Thoracic aorta endothelial cell (primary cell): Measurements from ENCODE around the gene RPS6KB2. TPM values are rescaled to one million over a fixed set of nuclear protein-coding genes. Genes with fewer than 3 reads are reported as not detected.

ENCODE experiments used
- small RNA-seq: library from RNA; depleted of rRNA; stranded (forward); fragments of <200 nt; gene quantifications from one replicate; pipeline ENCODE3, GENCODE V24; 2012
- total RNA-seq: library from RNA; depleted of rRNA; stranded (reverse); fragments of >200 nt; gene quantifications from 2 replicates; pipeline ENCODE4 v1.2.3, GENCODE V29; 2012

RPS6KB2 gene
- 39.9 and 47.4 TPM in 2 replicates for total RNA-seq

DNA sequence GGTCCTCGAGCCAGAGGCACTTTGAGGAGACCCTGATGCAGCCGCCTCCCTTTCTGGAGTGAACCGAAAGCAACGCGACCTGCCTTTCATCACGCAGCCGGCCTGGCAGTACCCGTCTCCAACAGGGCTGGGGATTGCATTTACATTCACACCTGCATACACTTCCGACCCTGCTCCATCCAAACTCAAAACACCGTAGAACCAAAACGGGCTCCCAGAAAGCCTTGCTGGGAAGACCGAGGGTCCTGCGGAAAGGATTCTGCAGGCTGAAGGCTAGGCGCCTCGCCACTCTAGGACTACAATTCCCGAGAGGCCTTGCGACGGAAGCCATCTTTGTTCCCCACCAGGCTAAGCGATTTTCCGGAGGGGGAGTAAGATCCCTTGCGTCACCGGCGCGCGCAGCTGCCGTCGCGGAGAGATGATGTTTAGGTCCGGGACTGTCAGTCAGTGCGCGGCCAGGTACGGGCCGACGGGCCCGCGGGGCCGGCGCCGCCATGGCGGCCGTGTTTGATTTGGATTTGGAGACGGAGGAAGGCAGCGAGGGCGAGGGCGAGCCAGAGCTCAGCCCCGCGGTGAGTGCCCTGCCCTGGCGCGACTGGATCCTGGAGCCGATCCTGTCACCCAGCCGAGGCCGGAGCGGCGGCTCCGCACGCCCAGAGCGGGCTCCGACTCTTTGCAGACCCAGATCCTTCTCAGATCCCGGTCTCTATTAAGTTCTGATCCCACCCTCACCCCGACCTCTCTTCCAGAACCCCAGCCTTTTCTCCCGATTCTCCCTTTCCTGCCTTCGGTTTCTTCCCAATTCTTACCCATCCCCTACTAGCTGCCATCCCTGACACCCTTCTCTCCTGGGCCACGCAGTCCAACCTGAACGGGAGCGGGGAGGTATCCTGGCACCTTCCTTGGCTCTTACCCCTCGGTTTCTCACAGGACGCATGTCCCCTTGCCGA lies at the start of gene RPS6KB2:
TSS of gene RPS6KB2 (plus strand) at position 443 of the 950 bp plus-strand sequence. CDS start at position 495, 52 bp downstream.

DNA sequence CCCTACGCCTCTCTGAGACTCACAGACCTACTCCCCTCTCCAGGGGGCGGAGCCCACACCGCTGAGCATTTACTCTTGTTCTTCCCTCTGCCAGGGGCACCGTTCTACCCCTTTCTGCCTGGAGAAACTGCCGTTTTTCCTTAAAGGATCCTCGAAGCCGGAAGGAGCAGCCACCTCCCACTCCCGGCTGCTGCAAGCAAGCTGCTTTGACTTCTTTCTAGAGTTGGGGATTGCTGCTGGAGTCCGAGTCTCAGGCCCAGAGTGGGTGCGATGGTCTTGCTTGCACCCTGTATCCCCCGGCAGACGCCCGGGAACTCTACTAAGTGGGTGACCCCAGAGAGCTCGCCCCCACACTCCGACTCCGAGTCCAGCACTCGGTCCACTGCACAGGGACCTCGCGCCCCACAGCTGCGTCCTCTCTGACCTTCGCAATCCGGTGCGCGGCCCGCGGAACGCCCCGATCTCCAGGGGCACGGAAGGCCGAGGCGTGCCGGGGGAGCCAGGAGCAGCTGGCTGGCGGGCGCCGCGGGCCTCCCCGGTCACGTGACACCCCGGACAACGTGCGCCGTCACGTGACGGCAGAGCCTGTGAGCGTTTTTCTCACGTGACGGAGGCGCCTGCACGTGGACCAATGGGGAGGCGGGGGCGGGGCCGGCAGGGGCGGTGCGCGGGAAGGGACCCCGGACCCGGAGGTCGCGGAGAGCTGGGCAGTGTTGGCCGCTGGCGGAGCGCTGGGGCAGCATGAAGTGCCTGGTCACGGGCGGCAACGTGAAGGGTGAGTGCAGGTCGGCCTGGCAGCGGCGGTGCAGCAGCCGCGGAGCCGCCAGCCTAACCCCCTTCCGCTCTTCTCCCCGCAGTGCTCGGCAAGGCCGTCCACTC lies 36.8 kb upstream of the RPS6KB2 start, which contains the start of gene RAD9A:
TSS of gene RAD9A (plus strand) at position 683 of the 879 bp plus-strand sequence. CDS start at position 742, 59 bp downstream.

DNA sequence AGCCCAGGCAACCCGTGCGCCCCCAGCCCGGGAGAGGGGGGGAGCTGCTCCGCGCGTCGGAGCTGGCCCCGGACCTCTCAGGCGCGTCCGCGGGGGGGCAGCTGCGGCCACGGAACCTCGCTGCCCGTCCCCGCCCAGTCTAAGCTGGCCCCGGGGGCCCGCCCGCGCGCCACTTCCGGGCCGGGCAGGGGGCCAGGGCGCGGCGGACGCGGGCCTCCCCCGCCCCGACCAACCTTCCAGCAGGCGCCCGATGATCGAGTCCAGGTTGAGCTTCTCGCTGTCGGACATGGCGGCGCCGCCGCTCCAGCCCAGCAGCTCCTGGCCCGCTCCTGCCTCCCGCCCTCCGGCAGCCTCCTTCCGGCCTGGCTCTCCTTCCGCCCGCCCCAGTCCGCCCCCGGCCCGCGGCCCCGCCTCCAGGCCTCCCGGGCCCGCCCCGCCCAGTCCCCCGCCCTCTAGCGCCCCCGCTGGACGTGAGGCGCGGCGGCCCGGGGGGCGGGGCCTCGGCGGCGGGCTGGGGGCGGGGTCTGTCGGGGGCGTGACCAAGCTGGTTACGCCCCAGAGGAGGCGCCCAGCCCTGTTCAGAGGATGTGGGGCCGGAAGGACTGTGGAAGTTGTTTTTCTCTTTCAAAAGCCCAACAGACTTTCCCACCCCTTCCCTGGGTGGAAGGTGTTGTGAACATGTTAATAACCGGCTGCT lies 26.7 kb upstream of the RPS6KB2 start, which contains the start of gene PPP1CA:
TSS of gene PPP1CA (minus strand) at position 364 of the 697 bp plus-strand sequence. CDS start at position 288, 76 bp downstream.

DNA sequence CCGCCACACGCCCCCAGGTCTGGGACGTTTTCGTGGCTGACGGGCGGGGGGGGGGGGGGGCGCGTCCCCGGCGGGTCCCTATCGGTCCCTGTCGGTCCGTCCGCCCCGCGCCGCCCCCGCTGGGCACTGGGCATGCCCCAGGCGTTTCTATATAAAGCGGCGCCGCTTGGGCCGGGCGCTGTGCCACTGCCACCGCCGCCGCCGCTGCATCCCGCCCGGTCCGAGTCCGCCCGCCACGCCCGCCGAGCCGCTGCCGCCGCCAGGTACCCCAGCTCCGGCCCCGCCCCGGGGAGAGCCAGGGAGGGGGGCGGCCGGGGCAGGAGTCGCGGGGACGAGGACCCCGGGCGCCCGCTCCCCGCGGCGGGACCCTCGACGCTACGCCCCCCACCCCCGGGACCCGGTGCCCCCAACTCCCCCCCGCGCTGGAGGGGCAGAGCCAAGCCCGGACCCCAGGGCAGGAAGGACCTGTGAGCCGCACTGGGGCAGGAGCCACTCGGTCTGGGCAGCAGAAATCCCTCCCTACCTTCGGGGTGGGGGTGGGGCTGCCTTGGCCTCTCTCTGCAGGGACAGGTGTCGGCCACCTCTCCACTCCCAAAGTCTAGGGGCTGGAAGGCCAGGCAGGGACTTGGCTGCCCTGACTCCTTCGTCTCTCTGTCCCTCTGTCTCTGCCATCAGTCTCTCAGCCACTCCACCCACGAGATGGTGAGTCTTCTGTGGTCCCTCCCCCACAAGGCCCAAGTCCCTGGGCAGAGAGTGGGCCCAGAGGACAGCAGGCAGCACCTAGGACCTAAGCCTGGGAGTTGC lies 12.6 kb upstream of the RPS6KB2 start, which contains the start of gene CARNS1:
TSS of gene CARNS1 (plus strand) at position 178 of the 804 bp plus-strand sequence. CDS start at position 700, 522 bp downstream.

DNA sequence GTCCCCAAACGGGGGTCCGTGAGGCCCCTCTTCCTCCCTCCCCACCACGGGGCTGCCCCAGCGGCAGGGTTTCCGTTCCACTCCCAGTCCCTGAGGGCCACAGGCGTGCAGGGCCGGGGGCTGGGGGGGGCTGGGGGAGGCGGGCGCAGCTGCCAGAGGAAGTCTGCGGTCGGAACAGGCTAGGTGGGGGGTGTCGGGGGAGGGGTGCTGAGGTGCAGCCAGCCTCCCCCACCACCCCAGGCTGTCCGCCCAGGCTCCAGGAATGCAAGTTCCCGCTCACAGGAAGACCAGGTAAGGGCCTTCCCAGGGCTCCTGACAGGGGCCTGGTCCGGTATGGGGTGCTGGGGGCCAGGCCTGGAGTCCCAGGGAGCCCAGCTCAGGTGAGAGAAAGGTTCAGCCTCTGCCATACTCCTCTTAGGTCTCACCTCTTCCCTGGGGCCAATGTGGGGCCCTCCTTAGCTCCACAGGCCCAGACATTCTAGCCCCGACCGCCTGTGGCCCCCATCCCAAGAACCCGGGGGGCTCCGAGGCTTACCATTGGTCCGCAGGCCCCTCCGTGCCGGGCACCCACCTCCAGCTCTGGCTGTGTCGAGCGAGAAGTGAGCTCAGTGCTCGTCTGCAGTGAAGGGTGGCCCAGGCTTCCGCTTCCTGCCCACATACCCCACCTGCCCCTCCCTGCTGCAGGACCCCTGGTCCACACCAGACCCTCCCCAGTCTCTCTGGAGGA lies 9.0 kb downstream of the RPS6KB2 start, which contains the start of gene PTPRCAP:
TSS of gene PTPRCAP (minus strand) at position 601 of the 727 bp plus-strand sequence. CDS start at position 538, 63 bp downstream.

DNA sequence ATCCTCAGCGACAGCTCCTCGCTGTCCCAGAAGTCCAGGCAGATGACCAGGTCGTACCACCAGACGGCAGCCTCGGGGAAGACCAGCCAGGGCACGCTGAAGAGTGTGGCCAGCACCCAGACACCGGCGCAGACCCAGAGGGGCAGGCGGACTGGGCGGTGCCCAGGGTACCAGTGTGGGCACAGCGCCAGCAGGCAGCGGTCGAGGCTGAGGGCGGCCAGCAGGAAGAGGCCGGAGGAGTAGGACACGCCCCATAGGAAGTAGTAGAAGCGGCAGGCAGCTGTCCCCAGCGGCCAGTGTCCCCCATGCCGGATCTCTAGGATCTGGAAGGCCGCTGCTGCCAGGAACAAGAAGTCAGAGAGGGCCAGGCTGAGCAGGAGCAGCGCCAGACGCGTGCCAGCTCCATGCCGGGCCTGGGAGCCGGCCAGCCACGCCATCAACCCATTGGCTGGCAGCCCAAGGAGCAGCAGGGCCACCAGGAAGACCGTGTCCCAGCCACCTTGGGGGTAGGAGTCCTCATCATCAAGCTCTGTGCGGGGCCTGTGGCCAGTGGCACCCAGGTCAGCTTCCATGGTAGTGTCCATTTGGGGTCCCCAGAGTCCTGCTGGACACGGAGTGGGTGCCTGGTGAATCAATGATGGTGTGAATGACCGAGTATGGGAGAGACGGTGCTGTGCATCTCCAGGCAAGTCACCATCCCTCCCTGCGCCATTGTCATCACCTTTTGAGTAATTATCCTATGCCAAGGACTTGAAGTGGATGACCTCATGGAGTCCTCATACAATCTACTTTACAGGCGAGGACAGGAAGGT lies 24.1 kb downstream of the RPS6KB2 start, which contains the start of gene GPR152:
TSS of gene GPR152 (minus strand) at position 589 of the 812 bp plus-strand sequence. CDS start at position 584, 5 bp downstream.

DNA sequence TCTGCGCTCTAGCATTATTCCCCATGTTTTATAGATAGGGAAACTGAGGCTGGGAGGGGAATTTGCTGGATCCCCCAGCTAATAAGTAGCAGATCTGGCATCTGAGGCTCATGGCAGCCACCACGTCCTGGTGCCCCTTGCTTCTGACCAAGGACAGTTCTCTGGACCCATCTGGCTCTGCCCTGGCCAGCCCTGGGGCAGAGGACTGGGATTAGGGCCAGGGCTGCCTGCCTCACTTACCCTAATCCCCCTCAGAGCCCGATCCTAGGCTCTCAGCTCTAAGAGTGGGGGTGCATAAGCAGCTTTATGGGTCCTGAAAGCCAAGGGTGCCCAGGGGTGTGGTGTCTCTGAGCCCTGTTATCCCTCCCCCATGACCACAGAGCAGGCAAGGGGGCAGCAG lies 26.8 kb downstream of the RPS6KB2 start, which contains the start of gene CABP4:
TSS of gene CABP4 (plus strand) at position 301 of the 400 bp plus-strand sequence. CDS start at position 371, 70 bp downstream.

DNA sequence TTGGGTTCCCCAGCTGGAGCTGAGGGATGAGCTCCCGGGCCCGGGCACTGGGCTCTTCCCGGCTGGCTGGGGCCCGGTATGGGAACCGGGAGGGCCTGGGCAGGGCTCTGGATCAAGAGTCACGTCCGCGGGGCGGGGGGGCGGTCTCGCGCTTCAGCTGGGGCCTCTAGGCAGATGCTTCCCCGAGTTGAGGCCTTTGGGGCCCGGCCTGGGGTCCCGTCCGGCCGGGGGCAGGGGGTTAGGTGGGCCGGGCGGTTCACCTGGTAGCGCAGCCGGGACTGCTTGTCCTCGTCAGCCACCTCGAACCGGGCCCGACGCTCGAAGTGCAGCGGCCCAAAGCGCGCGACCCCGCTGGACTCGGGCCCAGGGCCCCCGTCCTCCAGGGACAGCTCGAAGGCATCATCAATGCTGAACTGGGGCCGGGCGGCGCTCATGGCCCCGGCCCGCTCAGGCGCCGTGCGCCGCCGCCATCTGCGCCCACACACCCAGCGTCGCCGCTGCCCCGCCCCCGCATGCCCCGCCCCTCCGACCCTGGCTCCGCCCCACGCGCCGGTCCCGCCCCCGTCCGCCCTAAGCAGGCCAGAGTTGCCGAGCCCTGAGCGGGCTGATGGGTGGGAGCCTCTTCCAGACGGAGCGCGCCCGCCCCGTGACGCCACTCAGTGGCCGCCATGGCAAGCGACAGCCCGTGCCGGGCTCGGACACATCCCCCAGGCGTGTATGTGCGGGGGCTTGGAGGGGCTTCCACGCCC lies 40.6 kb downstream of the RPS6KB2 start, which contains the start of gene TMEM134:
TSS of gene TMEM134 (minus strand) at position 493 of the 749 bp plus-strand sequence. CDS start at position 434, 59 bp downstream.

DNA sequence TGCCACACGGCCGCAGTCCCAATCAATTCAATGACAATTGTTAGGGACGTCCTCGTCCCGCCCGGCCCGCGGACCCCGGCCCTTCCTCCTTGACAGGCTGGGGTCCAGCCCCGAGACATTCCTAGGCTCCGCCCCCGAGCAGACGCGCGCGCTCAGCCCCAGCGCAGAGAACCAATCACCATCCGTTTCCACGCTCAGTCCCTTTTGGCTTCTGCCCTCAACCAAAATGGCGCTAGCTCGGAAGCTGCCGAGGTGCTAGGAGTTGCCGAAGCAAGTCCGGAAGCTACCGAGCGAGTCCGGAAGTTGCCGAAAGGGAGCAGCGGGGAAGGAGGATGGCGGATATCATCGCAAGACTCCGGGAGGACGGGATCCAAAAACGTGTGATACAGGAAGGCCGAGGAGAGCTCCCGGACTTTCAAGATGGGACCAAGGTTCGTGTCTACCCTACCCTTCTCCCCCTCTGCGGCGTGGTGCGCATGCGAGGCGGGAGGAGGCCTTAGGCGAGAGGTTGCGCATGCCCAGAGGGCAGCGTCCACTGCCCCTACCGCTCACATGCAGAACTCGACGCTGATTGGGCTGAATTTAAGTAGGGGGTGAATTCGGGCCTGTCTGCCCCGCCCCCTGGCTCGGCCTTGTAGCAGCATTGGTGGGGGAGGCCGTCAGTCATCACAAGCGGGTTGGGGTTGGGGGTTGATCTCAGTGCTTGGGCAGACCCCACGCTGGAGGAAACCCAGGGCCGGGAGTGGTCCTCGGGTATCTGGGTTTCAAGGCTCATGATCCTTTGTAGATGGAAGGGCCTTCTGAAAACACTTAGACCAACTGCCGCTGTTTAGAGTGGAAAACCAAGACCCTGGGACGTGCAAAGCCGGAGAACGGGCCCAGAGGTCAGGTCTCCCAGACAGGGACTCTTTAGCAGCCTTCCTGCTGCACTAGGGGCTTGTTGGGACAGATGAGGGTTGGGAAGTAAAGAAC lies 54.8 kb downstream of the RPS6KB2 start, which contains the start of gene AIP:
TSS of gene AIP (plus strand) at position 200 of the 972 bp plus-strand sequence. CDS start at position 333, 133 bp downstream.

Small RNAs within 50 kb of the gene (small RNA-seq; reads per million reads assigned to genes)
- not detected for gene RNU6-1238P

Other genes starting within 250 kb of the RPS6KB2 start
- gene GRK2, start 162.0 kb upstream of the RPS6KB2 start, total RNA-seq = 29.1 and 39.3 TPM in 2 replicates
- 22.1 and 23.5 TPM in 2 replicates for gene ANKRD13D, start 139.2 kb upstream of the RPS6KB2 start, total RNA-seq
- 8.2 and 9.0 TPM in 2 replicates for gene SSH3, start 125.0 kb upstream of the RPS6KB2 start, total RNA-seq
- 37.9 and 45.9 TPM in 2 replicates for gene POLD4, start 74.9 kb upstream of the RPS6KB2 start, total RNA-seq
- gene CLCF1, start 54.9 kb upstream of the RPS6KB2 start, total RNA-seq = 2.3 and 2.9 TPM in 2 replicates
- 4.4 and 6.7 TPM in 2 replicates for gene RAD9A, start 36.5 kb upstream of the RPS6KB2 start, total RNA-seq
- gene PPP1CA, start 26.6 kb upstream of the RPS6KB2 start, total RNA-seq = 200 and 207 TPM in 2 replicates
- gene TBC1D10C, start 24.4 kb upstream of the RPS6KB2 start, total RNA-seq = not detected in 2 replicates
- gene CARNS1, start 12.8 kb upstream of the RPS6KB2 start, total RNA-seq = 0.13 and 0.22 TPM in 2 replicates
- 0.27 and 0.93 TPM in 2 replicates for gene PTPRCAP, start 9.2 kb downstream of the RPS6KB2 start, total RNA-seq
- gene CORO1B, start 15.0 kb downstream of the RPS6KB2 start, total RNA-seq = 84.4 and 99.6 TPM in 2 replicates
- gene GPR152, start 24.2 kb downstream of the RPS6KB2 start, total RNA-seq = not detected in 2 replicates
- 0.65 and 1.1 TPM in 2 replicates for gene CABP4, start 26.9 kb downstream of the RPS6KB2 start, total RNA-seq
- 19.4 and 20.2 TPM in 2 replicates for gene TMEM134, start 40.8 kb downstream of the RPS6KB2 start, total RNA-seq
- gene AIP, start 54.5 kb downstream of the RPS6KB2 start, total RNA-seq = 34.6 and 37.0 TPM in 2 replicates
- 10.1 and 16.3 TPM in 2 replicates for gene PITPNM1, start 76.9 kb downstream of the RPS6KB2 start, total RNA-seq
- 21.1 and 22.7 TPM in 2 replicates for gene CDK2AP2, start 79.7 kb downstream of the RPS6KB2 start, total RNA-seq
- gene CABP2, start 95.0 kb downstream of the RPS6KB2 start, total RNA-seq = not detected in 2 replicates
- 635 and 696 TPM in 2 replicates for gene GSTP1, start 155.3 kb downstream of the RPS6KB2 start, total RNA-seq
- 156 and 162 TPM in 2 replicates for gene NDUFV1, start 178.4 kb downstream of the RPS6KB2 start, total RNA-seq
- gene NUDT8, start 201.4 kb downstream of the RPS6KB2 start, total RNA-seq = 9.6 and 12.3 TPM in 2 replicates
- not detected in 2 replicates for gene TBX10, start 211.3 kb downstream of the RPS6KB2 start, total RNA-seq
- not detected in 2 replicates for gene ACY3, start 222.2 kb downstream of the RPS6KB2 start, total RNA-seq
- gene ALDH3B2, start 246.1 kb downstream of the RPS6KB2 start, total RNA-seq = not detected in 2 replicates